RWPE1 (cell line): ENCODE results near the gene GJC1.
"Not testable (repeated sequence)": the region's sequence is repeated elsewhere in the genome, so short reads cannot be mapped to it uniquely, and the experiment has no call there.

Experiments used
- CTCF ChIA-PET: fragments of 350-600 bp; sonication (Branson Sonifier 250); formaldehyde crosslinking; extraction: SDS; loops from one replicate; lab custom pipeline; 2021; lab: Yijun Ruan, JAX
- POLR2A ChIA-PET: fragments of 400-600 bp; formaldehyde crosslinking; extraction: SDS; loops from one replicate; lab custom pipeline; 2020; ENCODE audit warnings: antibody characterized with exemption; ENCODE audit not compliant: low non-redundant PET; lab: Yijun Ruan, JAX
- DNase-seq: peaks from one replicate; pipeline ENCODE4 v3.0.0; 2012; ENCODE audit warnings: low spot score
- H3K27ac ChIP-seq: fragments of 450-650 bp; 2 replicates; pipeline ENCODE4 v1.5.1; 2017
- TF ChIP-seq, protein P1 (sequence below): fragments of 450-650 bp; conservative IDR thresholded peaks from 2 replicates; pipeline ENCODE4 v1.5.1; 2017; ENCODE audit warnings: low read depth, mild to moderate bottlenecking

GJC1 gene

DNA sequence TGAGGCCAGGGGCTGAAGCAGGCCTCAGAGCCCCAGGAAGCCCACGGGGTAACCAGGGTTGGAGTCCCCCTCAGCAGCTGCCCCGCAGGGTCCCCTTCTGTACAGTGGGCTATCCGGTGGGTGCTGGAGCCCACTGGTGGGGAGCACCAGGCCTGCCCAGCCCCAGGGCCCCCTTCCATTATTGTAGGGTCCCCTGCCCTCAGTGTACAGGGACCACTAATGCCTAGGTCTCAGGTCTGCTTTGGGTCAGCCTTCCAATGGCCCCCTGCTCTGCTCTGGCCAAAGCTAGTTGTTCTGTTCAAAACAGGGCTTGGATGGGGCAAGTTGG, 70.2 kb downstream of the GJC1 start:
- H3K27ac ChIP-seq: no peak overlapping the region
- DNase-seq: no peak
- CTCF ChIA-PET: interaction anchor here (0.9 kb wide), 2 partner anchors 19 to 88 kb away, joined by 3 to 4 read pairs; partner anchors contain the start of gene HIGD1B
- TF ChIP-seq, protein P1, sequence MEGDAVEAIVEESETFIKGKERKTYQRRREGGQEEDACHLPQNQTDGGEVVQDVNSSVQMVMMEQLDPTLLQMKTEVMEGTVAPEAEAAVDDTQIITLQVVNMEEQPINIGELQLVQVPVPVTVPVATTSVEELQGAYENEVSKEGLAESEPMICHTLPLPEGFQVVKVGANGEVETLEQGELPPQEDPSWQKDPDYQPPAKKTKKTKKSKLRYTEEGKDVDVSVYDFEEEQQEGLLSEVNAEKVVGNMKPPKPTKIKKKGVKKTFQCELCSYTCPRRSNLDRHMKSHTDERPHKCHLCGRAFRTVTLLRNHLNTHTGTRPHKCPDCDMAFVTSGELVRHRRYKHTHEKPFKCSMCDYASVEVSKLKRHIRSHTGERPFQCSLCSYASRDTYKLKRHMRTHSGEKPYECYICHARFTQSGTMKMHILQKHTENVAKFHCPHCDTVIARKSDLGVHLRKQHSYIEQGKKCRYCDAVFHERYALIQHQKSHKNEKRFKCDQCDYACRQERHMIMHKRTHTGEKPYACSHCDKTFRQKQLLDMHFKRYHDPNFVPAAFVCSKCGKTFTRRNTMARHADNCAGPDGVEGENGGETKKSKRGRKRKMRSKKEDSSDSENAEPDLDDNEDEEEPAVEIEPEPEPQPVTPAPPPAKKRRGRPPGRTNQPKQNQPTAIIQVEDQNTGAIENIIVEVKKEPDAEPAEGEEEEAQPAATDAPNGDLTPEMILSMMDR: no peak
- POLR2A ChIA-PET: no interaction called here

GRCh38 chr17:44759086-44759915, 70.8 kb downstream of the GJC1 start:
- ChIA-PET POLR2A (no interaction called here), CTCF (interaction anchor here (0.9 kb wide), 2 partner anchors 20 to 88 kb away, joined by 3 to 4 read pairs; partner anchors contain the start of gene HIGD1B)
- TF ChIP-seq, protein P1: no peak
- no peak for DNase-seq
- H3K27ac ChIP-seq: no peak overlapping the region

DNA sequence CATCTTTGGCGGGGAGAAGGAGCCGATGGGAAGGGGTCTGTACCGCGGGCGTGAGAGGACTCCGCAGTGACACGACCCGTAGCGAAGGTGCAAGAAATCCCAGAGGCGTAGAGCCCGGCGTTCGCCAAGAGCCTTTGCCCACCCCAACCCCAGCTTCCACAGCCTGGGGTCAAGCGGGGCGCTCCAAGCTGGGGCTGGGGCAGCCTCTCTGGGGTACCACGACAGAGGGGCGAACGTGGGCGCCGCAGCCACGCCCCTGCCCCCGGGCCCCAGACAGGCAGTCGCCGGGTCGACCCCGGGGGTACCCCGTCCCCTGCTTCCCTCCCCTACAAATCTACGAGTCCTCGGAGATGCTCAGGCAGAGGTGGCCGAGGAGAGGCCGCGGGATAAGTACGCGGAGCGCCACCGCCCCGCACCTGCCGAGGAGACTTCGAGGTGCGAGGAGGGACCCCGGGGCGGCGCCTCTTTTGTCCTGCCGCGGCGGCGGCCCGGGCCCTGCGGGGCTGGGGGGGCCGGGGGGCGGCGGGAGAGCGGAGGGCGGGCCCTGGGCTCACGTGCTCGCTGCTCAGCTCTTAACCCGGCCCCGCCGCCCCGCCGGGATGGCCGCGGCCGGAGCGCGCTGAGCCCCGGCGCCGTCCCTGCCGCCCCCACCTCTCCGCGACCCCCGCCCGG, 71.5 kb downstream of the GJC1 start, which contains the start of gene ADAM11:
Gene ADAM11 (plus strand): TSS at position 575 of the 672 bp plus-strand sequence. CDS start 212 bp downstream, outside the sequence.
- ChIA-PET CTCF (interaction anchor here (0.9 kb wide), 1 partner anchor 20 kb away, joined by 4 read pairs; no protein-coding TSS in a partner anchor), POLR2A (no interaction called here)
- TF ChIP-seq, protein P1: no peak
- DNase-seq: no peak
- no peak within 1 kb of the TSS for H3K27ac ChIP-seq

- no peak overlapping the region for H3K27ac ChIP-seq
- ChIA-PET CTCF (no interaction called here), POLR2A (no interaction called here)
- TF ChIP-seq, protein P1: no peak
- no peak for DNase-seq
These were observed 72.1 kb downstream of the GJC1 start for GRCh38 chr17:44757918-44758413.

DNA sequence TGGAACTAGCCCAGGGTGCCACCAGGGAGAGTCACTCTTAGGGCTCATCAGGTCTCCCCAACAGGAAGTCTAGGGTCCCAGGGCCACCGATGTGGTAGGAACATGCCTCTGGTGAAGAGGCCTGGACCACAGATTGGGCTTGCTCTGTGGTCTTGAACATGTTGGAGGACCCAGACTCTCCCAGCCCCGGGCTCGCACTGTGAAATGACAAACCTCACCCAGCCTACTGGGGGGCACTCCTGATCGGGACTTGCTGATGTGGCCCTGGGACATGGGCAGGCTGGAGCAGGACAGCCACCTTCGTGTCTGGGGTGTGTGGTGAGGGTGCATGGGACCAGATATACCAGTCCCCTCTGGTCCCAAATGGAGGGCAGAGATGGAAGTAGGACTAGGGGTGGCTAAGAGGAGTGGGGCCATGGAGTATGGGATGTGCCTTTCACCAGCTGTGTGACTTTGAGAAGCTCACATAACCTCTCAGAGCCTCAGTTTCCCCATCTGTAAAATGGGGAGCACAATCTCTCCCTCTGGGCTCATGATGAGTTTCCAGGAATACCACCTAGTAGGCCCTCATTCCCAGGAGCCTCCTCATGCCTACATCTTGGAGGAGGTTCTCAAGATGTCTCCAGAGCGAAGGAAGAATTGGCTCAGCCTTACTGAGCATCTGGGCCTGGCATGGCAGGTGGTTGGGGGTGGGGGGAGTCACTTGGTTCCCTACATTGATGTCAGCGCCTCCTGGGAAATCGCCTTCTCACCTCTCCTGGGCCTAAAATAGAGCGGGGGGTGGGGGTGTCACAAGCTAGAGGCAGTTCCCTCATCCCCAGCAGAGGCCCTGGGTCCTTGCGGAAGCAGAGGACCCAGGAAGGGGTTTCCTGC, 72.8 kb downstream of the GJC1 start:
- no peak for DNase-seq
- POLR2A ChIA-PET: no interaction called here
- CTCF ChIA-PET: interaction anchor here (0.6 kb wide), 1 partner anchor 35 kb away, joined by 4 read pairs; no protein-coding TSS in a partner anchor
- no peak overlapping the region for H3K27ac ChIP-seq
- TF ChIP-seq, protein P1: no peak

- DNase-seq, POLR2A ChIA-PET, CTCF ChIA-PET, H3K27ac ChIP-seq: not testable (repeated sequence)
These were observed 74.9 kb downstream of the GJC1 start for GRCh38 chr17:44755180-44755579.
